ENCODE data around the gene ALPL.

Gene ALPL

GRCh38 chr1:21508580-21509350 is 458 bp upstream of the ALPL start:
- no peak for TF ChIP-seq CTCF (IDR thresholded peaks at IDR 0.05)
- H3K4me3 ChIP-seq, result peak overlapping the region; percentile 64
- H3K27ac ChIP-seq, result no peak overlapping the region
- no peak for DNase-seq (ENCODE audit: low spot score)

GRCh38 chr1:21510113-21510493 is 880 bp downstream of the ALPL start:
- no peak overlapping the region for H3K27ac ChIP-seq
- TF ChIP-seq CTCF (IDR thresholded peaks at IDR 0.05), result no peak
- no peak overlapping the region for H3K4me3 ChIP-seq
- no peak for DNase-seq (ENCODE audit: low spot score)

- Histone ChIP-seq H3K4me3 (no peak overlapping the region), H3K27ac (peak overlapping the region in 1 of 2 donors; percentile 45)
- DNase-seq (ENCODE audit: low spot score), result no peak
- TF ChIP-seq CTCF (IDR thresholded peaks at IDR 0.05), result no peak
These were observed 1.8 kb downstream of the ALPL start for GRCh38 chr1:21510885-21511578.

- peak overlapping the region in 1 of 2 donors; percentile 45 for H3K27ac ChIP-seq
- TF ChIP-seq CTCF (IDR thresholded peaks at IDR 0.05), result no peak
- DNase-seq (ENCODE audit: low spot score), result peak; percentile 79
- no peak overlapping the region for H3K4me3 ChIP-seq
These were observed 2.6 kb downstream of the ALPL start for GRCh38 chr1:21511579-21512522.

- no peak for DNase-seq (ENCODE audit: low spot score)
- Histone ChIP-seq H3K4me3 (no peak overlapping the region), H3K27ac (no peak overlapping the region)
- no peak for TF ChIP-seq CTCF (IDR thresholded peaks at IDR 0.05)
These were observed 5.0 kb downstream of the ALPL start for GRCh38 chr1:21514245-21514644.

GRCh38 chr1:21517161-21517589 is 8.0 kb downstream of the ALPL start:
- no peak for DNase-seq (ENCODE audit: low spot score)
- no peak overlapping the region for H3K27ac ChIP-seq
- H3K4me3 ChIP-seq, result no peak overlapping the region
- no peak for TF ChIP-seq CTCF (IDR thresholded peaks at IDR 0.05)
